Panc1 (cell line): ENCODE data around the gene SVIP. TPM values are rescaled to one million over a fixed set of nuclear protein-coding genes. Genes with fewer than 3 reads are reported as not detected.
A peak's percentile ranks its signal among the peaks of the same experiment; 100 is the strongest.

Experiments used
- ATAC-seq: fragments of 200-7000 bp; cut with Tn5 transposase; 2 replicates; pipeline ENCODE4 v1.9.1; 2020; ENCODE audit warnings: mild to moderate bottlenecking, moderate library complexity
- BruUV-seq: library from RNA; stranded (reverse); fragments of 400-500 nt; replicated peaks from 2 replicates; lab custom pipeline; 2021; lab: Mats Ljungman, UMichigan
- CTCF ChIA-PET: fragments of 300-600 bp; sonication (Branson Sonifier 250); formaldehyde crosslinking; loops from one replicate; lab custom pipeline; 2022; ENCODE audit warnings: antibody characterized with exemption; lab: Charles Lee
- POLR2A ChIA-PET: fragments of 300-600 bp; sonication (Branson Sonifier 250); formaldehyde crosslinking; loops from one replicate; lab custom pipeline; 2022; ENCODE audit warnings: antibody characterized with exemption; lab: Charles Lee
- DNase-seq: peaks from one replicate; pipeline ENCODE4 v3.0.0-alpha.2; 2010; ENCODE audit warnings: low read depth, low spot score
- H3K27ac ChIP-seq: 2 replicates; pipeline ENCODE4 v1.5.1; 2011; ENCODE audit warnings: mild to moderate bottlenecking, low read length, inconsistent platforms
- H3K27me3 ChIP-seq: fragments of 200-500 bp; sonication (Bioruptor generic); 2 replicates; pipeline ENCODE4 v1.6.0; 2014; ENCODE audit warnings: low read length, inconsistent platforms; ENCODE audit not compliant: control insufficient read depth, insufficient read depth
- H3K36me3 ChIP-seq: fragments of 200-500 bp; sonication (Bioruptor generic); 2 replicates; pipeline ENCODE4 v1.5.1; 2014; ENCODE audit warnings: inconsistent platforms, mild to moderate bottlenecking, low read length, moderate library complexity; ENCODE audit not compliant: control insufficient read depth, insufficient read depth
- H3K4me1 ChIP-seq: 2 replicates; pipeline ENCODE4 v1.5.1; 2011; ENCODE audit warnings: inconsistent platforms, mild to moderate bottlenecking, low read length, moderate library complexity; ENCODE audit not compliant: control insufficient read depth, insufficient read depth
- H3K4me3 ChIP-seq, 2 experiments: 2 replicates each; pipeline ENCODE4 v1.5.1; 2011 to 2012; ENCODE audit warnings: low read depth in 2 of 2, low read length in 2 of 2, mild to moderate bottlenecking in 2 of 2, inconsistent platforms in 1 of 2, moderate library complexity in 1 of 2
- H3K9me3 ChIP-seq: fragments of 200-500 bp; sonication (Bioruptor generic); 2 replicates; pipeline ENCODE4 v1.5.1; 2014; ENCODE audit warnings: low read depth, mild to moderate bottlenecking, inconsistent platforms, low read length, moderate library complexity; ENCODE audit not compliant: control insufficient read depth, insufficient read depth
- CTCF ChIP-seq: fragments of 450-650 bp; IDR thresholded peaks from 2 replicates; pipeline ENCODE4 v1.5.1; 2017; ENCODE audit warnings: mild to moderate bottlenecking
- POLR2AphosphoS5 ChIP-seq: IDR thresholded peaks from 2 replicates; pipeline ENCODE4 v1.6.1; 2012; ENCODE audit warnings: mild to moderate bottlenecking, low read depth, low read length, moderate library complexity
- SIN3A ChIP-seq: IDR thresholded peaks from 2 replicates; pipeline ENCODE4 v1.6.1; 2012; ENCODE audit warnings: low read depth, mild to moderate bottlenecking, low read length, moderate library complexity, borderline replicate concordance; ENCODE audit not compliant: insufficient read depth
- TCF7L2 ChIP-seq: IDR thresholded peaks from 2 replicates; pipeline ENCODE4 v1.6.1; 2011; ENCODE audit warnings: mild to moderate bottlenecking, low read depth, low read length, inconsistent platforms
- in situ Hi-C: cut with HindIII; loops from 2 replicates; pipeline ENCODE4 v1.10.0; 2016; ENCODE audit warnings: low sequenced_read_pairs, low pct_unique_long_range_greater_than_20kb
- intact Hi-C: fragments of 100-400 bp; cut with micrococcal nuclease; formaldehyde crosslinking; loops from one replicate; pipeline ENCODE4 v1.10.0; 2022; ENCODE audit not compliant: unreplicated experiment
- total RNA-seq: library from RNA; stranded (reverse); gene quantifications from one replicate; pipeline ENCODE4 v1.2.1, GENCODE V29; 2021; ENCODE audit not compliant: unreplicated experiment
- TF ChIP-seq, protein P1 (sequence below), 2 experiments: IDR thresholded peaks; 2 replicates each; pipeline ENCODE4 v1.6.1; 2011 to 2012; ENCODE audit warnings: low read depth in 2 of 2, control low read depth in 1 of 2, low read length in 1 of 2, mild to moderate bottlenecking in 1 of 2, moderate library complexity in 1 of 2; ENCODE audit not compliant: insufficient read depth in 1 of 2

SVIP gene
- total RNA-seq, 1 experiment from 2014 or later, result 13.4 TPM

DNA sequence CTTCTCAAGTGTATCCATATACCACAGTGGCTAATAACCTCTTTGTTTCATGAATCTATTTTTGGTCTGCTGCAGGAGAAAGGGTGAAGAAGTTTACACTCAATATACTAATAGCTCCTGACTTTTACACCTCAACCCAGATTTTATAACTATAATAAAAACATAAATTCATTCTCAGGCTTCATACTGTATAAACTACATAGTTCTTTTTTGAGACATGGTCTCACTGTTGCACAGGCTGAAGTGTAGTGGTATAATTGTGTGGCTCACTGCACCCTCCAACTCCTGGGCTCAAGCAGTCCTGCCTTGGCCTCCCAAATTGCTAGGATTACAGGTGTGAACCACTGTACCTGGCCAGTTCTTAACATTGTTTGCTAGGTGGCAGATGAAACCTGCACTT, 48.4 kb upstream of the SVIP start:
- intact Hi-C loops, result no loop called here
- DNase-seq, result no peak
- ChIA-PET CTCF (no interaction called here), POLR2A (no interaction called here)
- H3K27ac ChIP-seq, result no peak overlapping the region
- no peaks in the 10 kb centered on the region for H3K36me3 ChIP-seq
- TF ChIP-seq POLR2AphosphoS5, result no peak
- no peak for TF ChIP-seq TCF7L2
- TF ChIP-seq, protein P1, sequence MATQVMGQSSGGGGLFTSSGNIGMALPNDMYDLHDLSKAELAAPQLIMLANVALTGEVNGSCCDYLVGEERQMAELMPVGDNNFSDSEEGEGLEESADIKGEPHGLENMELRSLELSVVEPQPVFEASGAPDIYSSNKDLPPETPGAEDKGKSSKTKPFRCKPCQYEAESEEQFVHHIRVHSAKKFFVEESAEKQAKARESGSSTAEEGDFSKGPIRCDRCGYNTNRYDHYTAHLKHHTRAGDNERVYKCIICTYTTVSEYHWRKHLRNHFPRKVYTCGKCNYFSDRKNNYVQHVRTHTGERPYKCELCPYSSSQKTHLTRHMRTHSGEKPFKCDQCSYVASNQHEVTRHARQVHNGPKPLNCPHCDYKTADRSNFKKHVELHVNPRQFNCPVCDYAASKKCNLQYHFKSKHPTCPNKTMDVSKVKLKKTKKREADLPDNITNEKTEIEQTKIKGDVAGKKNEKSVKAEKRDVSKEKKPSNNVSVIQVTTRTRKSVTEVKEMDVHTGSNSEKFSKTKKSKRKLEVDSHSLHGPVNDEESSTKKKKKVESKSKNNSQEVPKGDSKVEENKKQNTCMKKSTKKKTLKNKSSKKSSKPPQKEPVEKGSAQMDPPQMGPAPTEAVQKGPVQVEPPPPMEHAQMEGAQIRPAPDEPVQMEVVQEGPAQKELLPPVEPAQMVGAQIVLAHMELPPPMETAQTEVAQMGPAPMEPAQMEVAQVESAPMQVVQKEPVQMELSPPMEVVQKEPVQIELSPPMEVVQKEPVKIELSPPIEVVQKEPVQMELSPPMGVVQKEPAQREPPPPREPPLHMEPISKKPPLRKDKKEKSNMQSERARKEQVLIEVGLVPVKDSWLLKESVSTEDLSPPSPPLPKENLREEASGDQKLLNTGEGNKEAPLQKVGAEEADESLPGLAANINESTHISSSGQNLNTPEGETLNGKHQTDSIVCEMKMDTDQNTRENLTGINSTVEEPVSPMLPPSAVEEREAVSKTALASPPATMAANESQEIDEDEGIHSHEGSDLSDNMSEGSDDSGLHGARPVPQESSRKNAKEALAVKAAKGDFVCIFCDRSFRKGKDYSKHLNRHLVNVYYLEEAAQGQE (IDR thresholded peaks at IDR 0.05; ENCODE audit: insufficient read depth in 1 of 2, low read depth in 2 of 2, low read length in 1 of 2), result no peak
- no peak for TF ChIP-seq CTCF
- TF ChIP-seq SIN3A, result no peak
- H3K9me3 ChIP-seq, result no peaks in the 10 kb centered on the region
- no peak overlapping the region for H3K4me3 ChIP-seq
- ATAC-seq, result no peak
- in situ Hi-C loops, result no loop called here
- H3K4me1 ChIP-seq, result no peaks in the 10 kb centered on the region
- BruUV-seq, result no TSS peak
- no peaks in the 10 kb centered on the region for H3K27me3 ChIP-seq

GRCh38 chr11:22875869-22876473, 46.4 kb upstream of the SVIP start:
- Histone ChIP-seq H3K27me3 (no peaks in the 10 kb centered on the region), H3K36me3 (no peaks in the 10 kb centered on the region), H3K4me1 (no peaks in the 10 kb centered on the region), H3K27ac (no peak overlapping the region), H3K4me3 (no peak overlapping the region), H3K9me3 (no peaks in the 10 kb centered on the region)
- DNase-seq (peak; percentile 69), ATAC-seq (peak; percentile 83)
- intact Hi-C loops, result no loop called here
- in situ Hi-C loops, result no loop called here
- ChIA-PET POLR2A (no interaction called here), CTCF (interaction anchor here (0.8 to 1.0 kb wide), 2 partner anchors 27 to 145 kb away, joined by 3 to 4 read pairs; no protein-coding TSS in a partner anchor)
- peak; percentile 78; the same call in 1 of the 2 replicates for TF ChIP-seq CTCF
- TF ChIP-seq, protein P1 (IDR thresholded peaks at IDR 0.05; ENCODE audit: insufficient read depth in 1 of 2, low read depth in 2 of 2, low read length in 1 of 2), result no peak
- no TSS peak for BruUV-seq
